PC-9 (cell line): ENCODE measurements around the gene METTL22. TPM values are rescaled to one million over a fixed set of nuclear protein-coding genes. Genes with fewer than 3 reads are reported as not detected.

Experiments
- BruUV-seq: library from RNA; stranded (reverse); fragments of 400-500 nt; replicated peaks from 2 replicates; lab custom pipeline; 2021; lab: Mats Ljungman, UMichigan
- CTCF ChIA-PET: fragments of 300-600 bp; sonication (Branson Sonifier 250); formaldehyde crosslinking; loops from one replicate; lab custom pipeline; 2022; ENCODE audit warnings: antibody characterized with exemption; lab: Charles Lee
- POLR2A ChIA-PET: fragments of 300-600 bp; sonication (Branson Sonifier 250); formaldehyde crosslinking; loops from one replicate; lab custom pipeline; 2022; ENCODE audit warnings: antibody characterized with exemption; ENCODE audit not compliant: unreplicated experiment; lab: Charles Lee
- DNase-seq, 2 experiments: peaks; one replicate each; pipeline versions ENCODE4 v3.0.0 to v3.0.0-alpha.2; 2015 to 2022; ENCODE audit warnings: mixed read lengths in 1 of 2
- H2AFZ ChIP-seq: fragments of 200-600 bp; sonication (generic); 2 replicates; pipeline ENCODE4 v1.8.1; 2017; ENCODE audit warnings: antibody characterized with exemption
- H3F3A ChIP-seq: fragments of 200-600 bp; sonication (generic); 2 replicates; pipeline ENCODE4 v1.8.1; 2017; ENCODE audit warnings: antibody characterized with exemption, mild to moderate bottlenecking, low read depth; ENCODE audit not compliant: insufficient read depth
- H3K27ac ChIP-seq: fragments of 200-600 bp; sonication (generic); 2 replicates; pipeline ENCODE4 v1.6.1; 2016; ENCODE audit warnings: mixed run types
- H3K27me3 ChIP-seq: fragments of 200-600 bp; sonication (generic); 2 replicates; pipeline ENCODE4 v1.6.1; 2016; ENCODE audit warnings: low read depth, mixed run types; ENCODE audit not compliant: insufficient read depth
- H3K36me3 ChIP-seq: fragments of 200-600 bp; sonication (generic); 2 replicates; pipeline ENCODE4 v1.6.1; 2016; ENCODE audit warnings: low read depth, mixed run types
- H3K4me1 ChIP-seq: fragments of 200-600 bp; sonication (generic); replicated peaks from 2 replicates; pipeline ENCODE4 v1.6.1; 2016; ENCODE audit warnings: mixed run types; ENCODE audit not compliant: insufficient read depth
- H3K4me2 ChIP-seq: fragments of 200-600 bp; sonication (generic); 2 replicates; pipeline ENCODE4 v1.6.1; 2017; ENCODE audit warnings: mixed run types
- H3K4me3 ChIP-seq: fragments of 200-600 bp; sonication (generic); 2 replicates; pipeline ENCODE4 v1.6.1; 2016; ENCODE audit warnings: mixed run types
- H3K79me2 ChIP-seq: fragments of 200-600 bp; sonication (generic); 2 replicates; pipeline ENCODE4 v1.6.1; 2017; ENCODE audit warnings: low read depth, mixed run types
- H3K9me2 ChIP-seq: fragments of 200-600 bp; sonication (generic); 2 replicates; pipeline ENCODE4 v1.8.1; 2017; ENCODE audit warnings: mild to moderate bottlenecking; ENCODE audit not compliant: insufficient read depth
- H3K9me3 ChIP-seq: fragments of 200-600 bp; sonication (generic); 2 replicates; pipeline ENCODE4 v1.8.1; 2016; ENCODE audit warnings: low read depth; ENCODE audit not compliant: insufficient read depth
- H4K20me1 ChIP-seq: fragments of 200-600 bp; sonication (generic); 2 replicates; pipeline ENCODE4 v1.8.1; 2017; ENCODE audit not compliant: insufficient read depth
- CTCF ChIP-seq: fragments of 200-600 bp; sonication (generic); conservative IDR thresholded peaks from 2 replicates; pipeline ENCODE4 v1.6.1; 2017; ENCODE audit warnings: mixed run types, antibody characterized with exemption, mild to moderate bottlenecking, moderate library complexity
- EZH2 ChIP-seq: fragments of 200-600 bp; sonication (generic); IDR thresholded peaks from 2 replicates; pipeline ENCODE4 v1.8.0; 2017; ENCODE audit warnings: antibody characterized with exemption, low read depth
- intact Hi-C: fragments of 100-400 bp; cut with micrococcal nuclease; formaldehyde crosslinking; loops from one replicate; pipeline ENCODE4 v1.10.0; 2022; ENCODE audit not compliant: unreplicated experiment
- total RNA-seq: library from RNA; stranded (reverse); gene quantifications from 2 replicates; pipeline ENCODE4 v1.2.3, GENCODE V29; 2021

Gene METTL22
- total RNA-seq, 1 experiment from 2014 or later, result 62.2 TPM

DNA sequence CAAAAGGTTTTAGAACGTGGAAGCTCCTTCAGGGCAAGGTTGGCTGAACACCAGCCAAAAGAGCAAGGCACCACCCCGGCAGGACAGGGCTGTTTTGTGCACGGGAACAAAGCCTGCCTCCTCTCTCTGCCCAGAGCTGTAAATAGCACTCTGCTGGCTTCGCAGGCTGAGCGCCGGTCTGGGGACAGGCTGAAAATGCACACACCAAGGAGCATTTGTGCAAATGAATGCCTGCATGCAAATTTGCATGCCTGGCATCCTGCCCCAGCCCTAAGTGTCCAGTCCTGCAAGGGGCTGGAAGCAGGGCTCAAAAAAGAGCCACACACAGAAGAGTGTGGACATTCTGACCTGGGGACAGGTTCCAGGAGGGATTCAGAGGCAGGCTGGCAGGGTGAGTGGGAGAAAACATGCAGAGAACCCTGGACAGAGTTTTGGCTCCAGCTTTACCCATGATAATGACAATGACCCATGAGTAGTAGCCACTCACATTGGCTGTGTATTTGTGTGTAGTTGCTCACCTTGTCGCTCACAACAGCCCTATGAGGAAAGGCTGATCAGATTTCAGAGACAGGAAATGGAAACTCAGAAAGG is 64.6 kb downstream of the METTL22 start:
- peak in 1 of 2 experiments; percentile 49 for DNase-seq
- 0 out of 2 replicates have a peak, but pooled peaks cover 11% of the 10 kb centered on the region for H3K9me3 ChIP-seq
- POLR2A ChIA-PET, result no interaction called here
- no peak overlapping the region for H3K4me3 ChIP-seq
- no peaks in the 10 kb centered on the region for H4K20me1 ChIP-seq
- H2AFZ ChIP-seq, result no peak overlapping the region
- CTCF ChIA-PET, result no interaction called here
- H3K4me2 ChIP-seq, result no peak overlapping the region
- no peaks in the 10 kb centered on the region for H3K79me2 ChIP-seq
- no peaks in the 10 kb centered on the region for H3K27me3 ChIP-seq
- H3K4me1 ChIP-seq, result peaks cover 4% of the 10 kb centered on the region
- no peak overlapping the region for H3K27ac ChIP-seq
- no peaks in the 10 kb centered on the region for H3K9me2 ChIP-seq
- H3F3A ChIP-seq, result 0 out of 2 replicates have a peak, but pooled peaks cover 3% of the 10 kb centered on the region
- no TSS peak for BruUV-seq
- no peaks in the 10 kb centered on the region for H3K36me3 ChIP-seq
- TF ChIP-seq EZH2 (no peak), CTCF (no peak)
- intact Hi-C loops, result loop anchor here (2.0 kb wide), 1 partner anchor 37 kb away; no protein-coding TSS in a partner anchor

GRCh38 chr16:8686879-8687278 is 65.4 kb downstream of the METTL22 start:
- H3K27me3 ChIP-seq, result no peaks in the 10 kb centered on the region
- no peak overlapping the region for H3K4me3 ChIP-seq
- 0 out of 2 replicates have a peak, but pooled peaks cover 11% of the 10 kb centered on the region for H3K9me3 ChIP-seq
- intact Hi-C loops, result loop anchor here (2.0 kb wide), 1 partner anchor 36 kb away; no protein-coding TSS in a partner anchor
- POLR2A ChIA-PET, result no interaction called here
- H3F3A ChIP-seq, result 0 out of 2 replicates have a peak, but pooled peaks cover 3% of the 10 kb centered on the region
- no peaks in the 10 kb centered on the region for H4K20me1 ChIP-seq
- no peak overlapping the region for H3K4me2 ChIP-seq
- TF ChIP-seq CTCF (no peak), EZH2 (no peak)
- DNase-seq, result no peak
- CTCF ChIA-PET, result no interaction called here
- H3K79me2 ChIP-seq, result no peaks in the 10 kb centered on the region
- H3K9me2 ChIP-seq, result no peaks in the 10 kb centered on the region
- no peaks in the 10 kb centered on the region for H3K36me3 ChIP-seq
- 0 out of 2 replicates have a peak, but pooled peaks cover 3% of the 10 kb centered on the region for H3K4me1 ChIP-seq
- no peak overlapping the region for H3K27ac ChIP-seq
- BruUV-seq, result no TSS peak
- H2AFZ ChIP-seq, result no peak overlapping the region

DNA sequence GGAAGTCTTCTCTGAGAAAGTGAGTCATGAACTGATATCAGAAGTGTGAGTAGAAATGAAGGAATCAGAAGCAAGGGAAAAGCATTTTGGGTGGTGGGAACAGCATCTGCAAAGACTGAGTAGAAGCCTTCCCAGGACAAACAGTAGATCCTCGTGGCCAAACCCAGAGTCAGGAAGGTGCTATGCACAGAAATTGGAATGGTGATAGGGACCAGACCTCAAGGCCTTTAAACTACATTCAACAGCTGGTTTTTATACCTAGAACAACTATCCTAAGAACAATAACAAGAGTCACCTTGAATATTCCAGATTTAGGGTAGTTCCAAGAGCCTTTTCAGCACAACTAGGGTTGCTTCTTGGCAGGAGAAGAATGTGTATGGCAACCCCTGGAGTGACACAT is 68.2 kb downstream of the METTL22 start:
- no peak overlapping the region for H3K4me2 ChIP-seq
- H4K20me1 ChIP-seq, result no peaks in the 10 kb centered on the region
- POLR2A ChIA-PET, result no interaction called here
- no peak overlapping the region for H2AFZ ChIP-seq
- no peaks in the 10 kb centered on the region for H3K27me3 ChIP-seq
- DNase-seq, result no peak
- intact Hi-C loops, result no loop called here
- 0 out of 2 replicates have a peak, but pooled peaks cover 3% of the 10 kb centered on the region for H3F3A ChIP-seq
- TF ChIP-seq CTCF (no peak), EZH2 (no peak)
- H3K9me2 ChIP-seq, result no peaks in the 10 kb centered on the region
- 0 out of 2 replicates have a peak, but pooled peaks cover 3% of the 10 kb centered on the region for H3K4me1 ChIP-seq
- H3K27ac ChIP-seq, result no peak overlapping the region
- CTCF ChIA-PET, result no interaction called here
- BruUV-seq, result no TSS peak
- H3K4me3 ChIP-seq, result no peak overlapping the region
- 0 out of 2 replicates have a peak, but pooled peaks cover 11% of the 10 kb centered on the region for H3K9me3 ChIP-seq
- no peaks in the 10 kb centered on the region for H3K36me3 ChIP-seq
- no peaks in the 10 kb centered on the region for H3K79me2 ChIP-seq
